BJ (cell line): ENCODE measurements around the gene B3GAT3. TPM values are rescaled to one million over a fixed set of nuclear protein-coding genes. Genes with fewer than 3 reads are reported as not detected.
A peak's percentile ranks its signal among the peaks of the same experiment; 100 is the strongest.
"Not testable (repeated sequence)": the region's sequence is repeated elsewhere in the genome, so short reads cannot be mapped to it uniquely, and the experiment has no call there.

Experiments used
- CTCF ChIA-PET: fragments of 350-600 bp; formaldehyde crosslinking; extraction: SDS; loops from one replicate; lab custom pipeline; 2021; ENCODE audit warnings: antibody characterized with exemption, inconsistent platforms; lab: Yijun Ruan, JAX
- POLR2A ChIA-PET: fragments of 300-600 bp; sonication (Branson Sonifier 250); formaldehyde crosslinking; extraction: SDS; loops from one replicate; lab custom pipeline; 2021; ENCODE audit warnings: antibody characterized with exemption; lab: Charles Lee
- DNase-seq: peaks from one replicate; pipeline ENCODE4 v3.0.0-alpha.2; 2011; ENCODE audit warnings: low read depth
- H3K27me3 ChIP-seq: 2 replicates; pipeline ENCODE4 v1.6.0; 2011; ENCODE audit warnings: low read length; ENCODE audit not compliant: control insufficient read depth, insufficient read depth
- H3K36me3 ChIP-seq: 2 replicates; pipeline ENCODE4 v1.5.1; 2011; ENCODE audit warnings: low read length; ENCODE audit not compliant: control insufficient read depth, insufficient read depth
- H3K4me3 ChIP-seq: 2 replicates; pipeline ENCODE4 v1.5.1; 2011; ENCODE audit warnings: low read depth, mild to moderate bottlenecking, control low read depth, low read length
- polyA plus RNA-seq: library from polyadenylated mRNA; depleted of rRNA; stranded (reverse); fragments of >200 nt; gene quantifications from 2 replicates; pipeline ENCODE4 v1.2.3, GENCODE V29; 2011
- TF ChIP-seq, protein P1 (sequence below): IDR thresholded peaks from 2 replicates; pipeline ENCODE4 v1.5.1; 2011; ENCODE audit warnings: low read depth, mild to moderate bottlenecking, control low read depth, inconsistent platforms, low read length, moderate library complexity; ENCODE audit not compliant: insufficient read depth

B3GAT3 gene
- polyA plus RNA-seq, 1 experiment, result 42.4 TPM

DNA sequence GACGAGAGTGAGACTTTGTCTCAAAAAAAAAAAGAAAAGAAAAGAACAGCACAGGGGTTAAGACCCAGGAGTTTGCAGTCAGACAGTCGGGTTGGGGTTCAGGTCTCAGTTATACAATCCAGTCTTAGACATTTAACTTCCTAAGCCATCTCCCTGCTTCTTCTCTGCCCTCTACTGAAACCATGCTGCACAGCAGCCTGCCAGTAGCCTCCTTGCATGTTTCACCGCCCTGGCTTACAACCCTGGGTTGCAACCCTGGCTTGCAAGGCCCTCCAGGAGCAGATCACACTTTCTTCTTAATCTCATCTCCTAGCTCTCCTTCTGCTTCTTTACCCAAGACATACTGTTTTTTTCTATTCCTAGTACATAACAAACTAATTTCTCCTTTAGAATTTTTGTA lies 5.9 kb upstream of the B3GAT3 start:
- CTCF ChIA-PET, result interaction anchor here (1.1 to 1.4 kb wide), 3 partner anchors 9 to 232 kb away, joined by 3 to 7 read pairs (median 5); no protein-coding TSS in a partner anchor
- Histone ChIP-seq H3K4me3 (no peak overlapping the region), H3K36me3 (peaks cover 51% of the 10 kb centered on the region), H3K27me3 (no peaks in the 10 kb centered on the region)
- TF ChIP-seq, protein P1, sequence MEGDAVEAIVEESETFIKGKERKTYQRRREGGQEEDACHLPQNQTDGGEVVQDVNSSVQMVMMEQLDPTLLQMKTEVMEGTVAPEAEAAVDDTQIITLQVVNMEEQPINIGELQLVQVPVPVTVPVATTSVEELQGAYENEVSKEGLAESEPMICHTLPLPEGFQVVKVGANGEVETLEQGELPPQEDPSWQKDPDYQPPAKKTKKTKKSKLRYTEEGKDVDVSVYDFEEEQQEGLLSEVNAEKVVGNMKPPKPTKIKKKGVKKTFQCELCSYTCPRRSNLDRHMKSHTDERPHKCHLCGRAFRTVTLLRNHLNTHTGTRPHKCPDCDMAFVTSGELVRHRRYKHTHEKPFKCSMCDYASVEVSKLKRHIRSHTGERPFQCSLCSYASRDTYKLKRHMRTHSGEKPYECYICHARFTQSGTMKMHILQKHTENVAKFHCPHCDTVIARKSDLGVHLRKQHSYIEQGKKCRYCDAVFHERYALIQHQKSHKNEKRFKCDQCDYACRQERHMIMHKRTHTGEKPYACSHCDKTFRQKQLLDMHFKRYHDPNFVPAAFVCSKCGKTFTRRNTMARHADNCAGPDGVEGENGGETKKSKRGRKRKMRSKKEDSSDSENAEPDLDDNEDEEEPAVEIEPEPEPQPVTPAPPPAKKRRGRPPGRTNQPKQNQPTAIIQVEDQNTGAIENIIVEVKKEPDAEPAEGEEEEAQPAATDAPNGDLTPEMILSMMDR, result 0 out of 2 replicates have a peak, but pooled peaks have one; percentile 6
- POLR2A ChIA-PET, result interaction anchor here (0.6 kb wide), 1 partner anchor 212 kb away, joined by 3 read pairs; no protein-coding TSS in a partner anchor
- DNase-seq, result no peak

DNA sequence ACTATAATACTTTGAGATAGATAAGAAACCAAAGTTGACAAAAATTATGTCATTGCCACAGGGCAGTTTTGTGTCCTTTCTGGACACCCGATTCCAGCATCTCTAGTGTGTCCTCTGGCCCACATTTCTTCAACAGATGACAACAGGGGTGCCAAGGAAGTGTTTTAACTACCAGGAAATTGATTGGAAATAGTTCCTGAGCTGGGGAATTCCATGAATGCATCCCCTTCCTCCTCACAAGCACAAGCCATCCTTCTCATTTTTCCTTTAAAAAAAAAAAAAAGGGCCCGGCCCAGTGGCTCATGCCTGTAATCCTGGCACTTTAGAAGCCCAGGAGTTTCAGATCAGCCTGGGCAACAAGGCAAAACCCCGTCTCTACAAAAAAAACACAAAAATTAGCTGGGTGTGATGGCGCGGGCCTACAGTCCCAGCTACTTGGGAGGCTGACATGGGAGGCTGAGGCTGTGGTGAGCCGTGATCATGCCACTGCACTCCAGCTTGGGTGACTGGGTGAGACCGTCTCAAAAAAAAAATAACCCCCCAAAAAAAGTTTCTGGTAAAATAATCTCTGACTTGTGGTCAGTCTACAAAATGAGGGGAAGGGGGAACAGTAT lies 797 bp upstream of the B3GAT3 start:
- DNase-seq, result no peak
- peak overlapping the region; percentile 54 for H3K4me3 ChIP-seq
- H3K27me3 ChIP-seq, result no peaks in the 10 kb centered on the region
- TF ChIP-seq, protein P1, result no peak
- POLR2A ChIA-PET, result interaction anchor here (2.2 kb wide), 1 partner anchor 43 kb away, joined by 11 read pairs; the partner anchor contains the start of genes C11orf98 and CSKMT
- peaks cover 17% of the 10 kb centered on the region for H3K36me3 ChIP-seq
- CTCF ChIA-PET, result interaction anchor here (0.7 to 4.0 kb wide), 5 partner anchors 11 to 227 kb away, joined by 3 to 26 read pairs (median 3); partner anchors contain the start of genes EML3, ROM1 and TUT1

DNA sequence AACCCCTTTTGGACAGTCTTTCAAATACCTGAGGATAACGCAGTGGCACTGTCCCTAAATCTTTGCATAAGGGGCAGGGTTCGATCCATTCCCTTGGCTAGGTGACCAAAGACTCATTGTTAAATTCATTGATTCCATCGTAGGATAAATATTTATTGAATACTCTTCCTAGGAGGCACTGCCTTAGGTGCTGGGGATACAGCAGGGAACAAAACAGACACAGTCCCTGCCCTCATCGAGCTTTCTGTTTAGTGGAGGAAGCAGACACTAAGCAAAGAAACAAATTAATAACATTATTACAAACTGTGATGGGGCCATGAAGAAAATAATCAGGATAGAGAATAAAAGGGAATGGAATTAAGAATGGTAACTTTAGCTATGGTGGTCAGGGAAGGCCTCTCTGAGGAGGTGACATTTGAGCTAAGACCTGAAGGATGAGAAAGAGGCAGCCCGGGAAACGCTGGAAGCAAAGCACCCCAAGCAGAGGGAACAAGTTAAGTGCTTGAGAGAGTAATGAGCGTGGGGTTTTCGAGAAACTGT lies 689 bp downstream of the B3GAT3 start:
- ChIA-PET CTCF (interaction anchor here (1.0 to 4.0 kb wide), 6 partner anchors 9 to 227 kb away, joined by 3 to 26 read pairs (median 4); partner anchors contain the start of genes C11orf98, CSKMT, EML3 and ROM1), POLR2A (interaction anchor here (0.6 to 2.2 kb wide), 3 partner anchors 32 to 82 kb away, joined by 4 to 11 read pairs (median 6); partner anchors contain the start of genes C11orf98, CSKMT and INTS5)
- DNase-seq, result no peak
- H3K4me3 ChIP-seq, result peak overlapping the region; percentile 54
- H3K27me3 ChIP-seq, result no peaks in the 10 kb centered on the region
- peaks cover 14% of the 10 kb centered on the region for H3K36me3 ChIP-seq
- TF ChIP-seq, protein P1, result no peak

DNA sequence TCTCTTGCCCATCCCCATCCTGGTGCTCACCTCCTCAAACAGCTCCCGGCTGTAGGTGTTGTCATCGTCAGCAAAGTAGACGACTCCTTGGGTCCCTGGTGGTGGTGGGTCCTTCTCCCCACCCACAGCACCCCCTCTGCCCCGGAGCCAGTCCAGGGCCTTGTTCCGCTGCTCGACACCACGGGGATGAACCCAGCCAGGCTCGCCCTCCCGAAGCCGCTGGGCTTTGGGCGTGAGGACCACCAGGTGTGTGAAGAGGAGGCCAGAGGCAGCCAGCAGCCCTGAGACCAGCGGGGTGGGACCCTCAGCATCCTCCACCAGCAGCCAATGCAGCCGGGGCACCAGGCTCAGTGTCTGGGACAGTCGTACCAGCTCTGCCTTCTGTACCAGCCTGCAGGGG lies 4.8 kb downstream of the B3GAT3 start:
- H3K27me3 ChIP-seq, H3K36me3 ChIP-seq, H3K4me3 ChIP-seq, CTCF ChIA-PET, DNase-seq: not testable (repeated sequence)
- POLR2A ChIA-PET, result interaction anchor here (0.6 kb wide), 1 partner anchor 73 kb away, joined by 4 read pairs; no protein-coding TSS in a partner anchor

DNA sequence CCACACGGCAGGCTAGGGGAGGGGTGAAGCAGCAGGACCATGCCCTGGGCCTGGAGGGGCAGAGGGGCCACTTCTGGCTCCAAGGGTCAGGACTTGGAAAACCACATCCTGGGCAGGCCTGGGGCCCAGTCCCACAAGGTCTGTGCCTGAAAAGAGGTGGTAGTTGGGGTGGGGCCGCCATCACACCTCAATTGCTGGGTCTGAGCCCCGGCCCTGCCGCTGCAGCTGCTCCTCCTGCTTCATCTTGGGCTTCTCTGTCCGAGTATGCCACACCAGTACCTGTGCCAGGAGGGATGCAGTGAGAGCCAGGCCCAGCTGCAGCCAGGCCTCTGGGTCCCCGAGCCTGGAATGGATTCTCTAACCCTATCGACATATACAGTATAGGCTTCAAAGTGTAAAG lies 6.3 kb downstream of the B3GAT3 start:
- TF ChIP-seq, protein P1, result no peak
- POLR2A ChIA-PET, result no interaction called here
- CTCF ChIA-PET, result no interaction called here
- Histone ChIP-seq H3K36me3 (peaks cover 9% of the 10 kb centered on the region), H3K4me3 (no peak overlapping the region), H3K27me3 (no peaks in the 10 kb centered on the region)
- DNase-seq, result no peak
